Measurements from ENCODE around the gene THADA. TPM values are rescaled to one million over a fixed set of nuclear protein-coding genes. Genes with fewer than 3 reads are reported as not detected.
"Not testable (repeated sequence)": the region's sequence is repeated elsewhere in the genome, so short reads cannot be mapped to it uniquely, and the experiment has no call there.

The THADA gene
- total and polyA plus RNA-seq, 3 experiments from 2014 or later, result 12.2 to 48.7 (median 45.8) TPM

- Mint-ChIP-seq H3K36me3 (peaks cover 21 to 60% (median 23%) of the 10 kb centered on the region in 3 donors), H3K4me3 (no peak overlapping the region), H3K9me3 (peaks cover 0 to 6% (median 2%) of the 10 kb centered on the region in 5 donors), H3K27me3 (no peaks in the 10 kb centered on the region), H3K4me1 (peaks cover 4 to 8% (median 6%) of the 10 kb centered on the region in 3 donors), H3K27ac (peak overlapping the region in 1 of 8 donors; percentile 18)
- H3K4me1 ChIP-seq (ENCODE audit: insufficient read depth, low read length), result no peaks in the 10 kb centered on the region
- no peaks in the 10 kb centered on the region for H3K36me3 ChIP-seq (ENCODE audit: insufficient read depth, low read length)
- no peak overlapping the region for H3K27ac ChIP-seq (ENCODE audit: low read depth, low read length)
- DNase-seq, result no peak
- H3K9me3 ChIP-seq (ENCODE audit: low read length), result no peaks in the 10 kb centered on the region
- ChIA-PET POLR2A (no interaction called here), CTCF (no interaction called here)
- no peak overlapping the region for H3K4me3 ChIP-seq (ENCODE audit: low read length)
- no peaks in the 10 kb centered on the region for H3K27me3 ChIP-seq (ENCODE audit: insufficient read depth, low read length, poor library complexity, severe bottlenecking)
Observed at GRCh38 chr2:43448011-43448821, 147.6 kb downstream of the THADA start.

DNA sequence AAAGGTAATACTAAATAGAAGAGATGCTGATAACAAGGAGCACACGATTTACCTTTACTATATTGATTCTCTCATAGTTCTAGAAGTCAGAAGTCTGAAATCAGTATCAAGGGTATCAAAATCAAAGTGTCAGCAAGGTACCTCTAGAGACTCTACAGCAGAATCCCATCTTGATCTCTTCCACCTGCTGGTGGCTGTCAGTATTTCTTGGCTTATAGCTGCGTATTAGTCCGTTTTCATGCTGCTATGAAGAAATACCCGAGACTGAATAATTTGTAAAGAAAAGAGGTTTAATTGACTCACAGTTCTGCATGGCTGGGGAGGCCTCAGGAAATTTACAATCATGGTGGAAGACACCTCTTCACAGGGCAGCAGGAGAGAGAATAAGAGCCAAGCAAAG is 149.1 kb downstream of the THADA start:
- H3K4me1 ChIP-seq (ENCODE audit: insufficient read depth, low read length); POLR2A ChIA-PET; H3K9me3 ChIP-seq (ENCODE audit: low read length); H3K4me3 Mint-ChIP-seq; H3K27me3 Mint-ChIP-seq; H3K27ac Mint-ChIP-seq; H3K27me3 ChIP-seq (ENCODE audit: insufficient read depth, low read length, poor library complexity, severe bottlenecking); DNase-seq; H3K27ac ChIP-seq (ENCODE audit: low read depth, low read length); CTCF ChIA-PET; H3K36me3 ChIP-seq (ENCODE audit: insufficient read depth, low read length); H3K4me3 ChIP-seq (ENCODE audit: low read length); H3K9me3 Mint-ChIP-seq: not testable (repeated sequence)
- Mint-ChIP-seq H3K4me1 (peaks cover 6 to 11% (median 10%) of the 10 kb centered on the region in 3 donors), H3K36me3 (peaks cover 12 to 59% (median 27%) of the 10 kb centered on the region in 3 donors)

GRCh38 chr2:43445781-43446180 is 150.1 kb downstream of the THADA start:
- peaks cover 6 to 14% (median 10%) of the 10 kb centered on the region in 3 donors for H3K4me1 Mint-ChIP-seq
- no peaks in the 10 kb centered on the region for H3K9me3 ChIP-seq (ENCODE audit: low read length)
- DNase-seq, result no peak
- H3K36me3 ChIP-seq (ENCODE audit: insufficient read depth, low read length), result no peaks in the 10 kb centered on the region
- H3K27ac ChIP-seq (ENCODE audit: low read depth, low read length), result no peak overlapping the region
- H3K4me3 ChIP-seq (ENCODE audit: low read length), result no peak overlapping the region
- ChIA-PET CTCF (no interaction called here), POLR2A (no interaction called here)
- H3K4me3 Mint-ChIP-seq, result no peak overlapping the region
- H3K27me3 ChIP-seq (ENCODE audit: insufficient read depth, low read length, poor library complexity, severe bottlenecking), result no peaks in the 10 kb centered on the region
- H3K4me1 ChIP-seq (ENCODE audit: insufficient read depth, low read length), result no peaks in the 10 kb centered on the region
- peaks cover 0 to 4% (median 0%) of the 10 kb centered on the region in 5 donors for H3K9me3 Mint-ChIP-seq
- H3K27me3 Mint-ChIP-seq, result no peaks in the 10 kb centered on the region
- peak overlapping the region in 1 of 8 donors; percentile 23 for H3K27ac Mint-ChIP-seq
- peaks cover 3 to 53% (median 28%) of the 10 kb centered on the region in 3 donors for H3K36me3 Mint-ChIP-seq

DNA sequence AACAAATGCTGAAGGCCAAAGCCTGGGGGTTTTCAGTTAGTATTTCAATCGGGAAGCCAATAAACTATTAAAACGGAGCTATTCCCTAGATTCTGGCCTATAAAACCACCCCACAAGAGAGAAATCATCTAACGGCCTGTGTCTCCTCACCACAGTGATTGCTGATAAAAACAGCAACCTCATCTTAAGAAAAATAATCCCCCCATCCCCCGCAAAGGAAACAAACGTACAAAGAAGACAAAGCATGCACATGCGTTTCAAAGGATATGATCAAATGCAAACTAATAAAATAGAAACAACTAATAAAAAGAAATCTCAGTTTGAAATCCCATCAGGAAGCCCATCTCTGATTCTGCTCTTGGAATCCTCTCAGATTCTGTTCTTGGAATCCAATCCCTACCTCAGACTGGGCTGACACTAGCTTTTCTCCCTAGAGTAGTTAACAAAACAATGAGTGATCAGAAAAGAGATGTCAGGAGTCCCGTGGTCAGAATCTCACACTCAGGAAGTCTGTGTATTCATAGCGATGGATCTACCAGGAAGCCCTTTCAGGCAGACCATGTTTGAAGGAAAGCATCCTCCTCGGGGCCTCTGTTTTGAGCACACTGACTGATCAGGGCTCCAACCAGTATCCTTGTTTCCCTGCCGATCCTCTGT is 150.7 kb downstream of the THADA start:
- H3K4me1 Mint-ChIP-seq, result peaks cover 6 to 14% (median 11%) of the 10 kb centered on the region in 3 donors
- H3K36me3 Mint-ChIP-seq, result peaks cover 0 to 47% (median 25%) of the 10 kb centered on the region in 3 donors
- H3K27ac ChIP-seq (ENCODE audit: low read depth, low read length), result no peak overlapping the region
- ChIA-PET CTCF (no interaction called here), POLR2A (no interaction called here)
- H3K4me3 ChIP-seq (ENCODE audit: low read length), result no peak overlapping the region
- H3K9me3 Mint-ChIP-seq, result no peaks in the 10 kb centered on the region
- no peak overlapping the region for H3K4me3 Mint-ChIP-seq
- H3K27ac Mint-ChIP-seq, result peak overlapping the region in 1 of 8 donors; percentile 23
- no peaks in the 10 kb centered on the region for H3K27me3 Mint-ChIP-seq
- DNase-seq, result no peak
- H3K9me3 ChIP-seq (ENCODE audit: low read length), result no peaks in the 10 kb centered on the region
- H3K36me3 ChIP-seq (ENCODE audit: insufficient read depth, low read length), result no peaks in the 10 kb centered on the region
- no peaks in the 10 kb centered on the region for H3K27me3 ChIP-seq (ENCODE audit: insufficient read depth, low read length, poor library complexity, severe bottlenecking)
- no peaks in the 10 kb centered on the region for H3K4me1 ChIP-seq (ENCODE audit: insufficient read depth, low read length)

DNA sequence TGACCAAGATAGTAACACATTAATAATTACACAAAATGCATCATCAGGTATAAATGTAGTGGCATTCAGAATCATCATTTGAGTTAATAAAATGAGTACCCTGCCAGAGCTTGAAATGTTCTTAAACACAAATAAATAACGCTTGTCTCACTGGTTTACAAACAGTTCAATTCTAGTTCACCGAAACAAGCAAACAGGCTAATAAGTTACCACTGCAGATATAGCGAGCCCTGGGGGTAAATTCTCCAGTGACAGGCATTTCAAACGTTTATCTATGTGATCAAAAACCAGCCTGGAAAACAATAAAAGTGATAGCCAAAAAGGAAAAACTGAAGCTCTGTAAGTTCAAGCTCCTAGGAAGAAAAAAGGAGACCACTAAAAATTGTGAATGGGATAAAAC is 152.6 kb downstream of the THADA start:
- ChIA-PET CTCF (interaction anchor here (0.6 kb wide), 1 partner anchor 131 kb away, joined by 3 read pairs; no protein-coding TSS in a partner anchor), POLR2A (no interaction called here)
- Mint-ChIP-seq H3K9me3 (no peaks in the 10 kb centered on the region), H3K36me3 (peaks cover 0 to 39% (median 25%) of the 10 kb centered on the region in 3 donors), H3K27ac (no peak overlapping the region), H3K4me3 (no peak overlapping the region), H3K27me3 (no peaks in the 10 kb centered on the region), H3K4me1 (peaks cover 0 to 17% (median 14%) of the 10 kb centered on the region in 3 donors)
- Histone ChIP-seq H3K27me3 (ENCODE audit: insufficient read depth, low read length, poor library complexity, severe bottlenecking) (no peaks in the 10 kb centered on the region), H3K27ac (ENCODE audit: low read depth, low read length) (no peak overlapping the region), H3K4me3 (ENCODE audit: low read length) (no peak overlapping the region), H3K4me1 (ENCODE audit: insufficient read depth, low read length) (no peaks in the 10 kb centered on the region), H3K36me3 (ENCODE audit: insufficient read depth, low read length) (no peaks in the 10 kb centered on the region), H3K9me3 (ENCODE audit: low read length) (no peaks in the 10 kb centered on the region)
- no peak for DNase-seq

DNA sequence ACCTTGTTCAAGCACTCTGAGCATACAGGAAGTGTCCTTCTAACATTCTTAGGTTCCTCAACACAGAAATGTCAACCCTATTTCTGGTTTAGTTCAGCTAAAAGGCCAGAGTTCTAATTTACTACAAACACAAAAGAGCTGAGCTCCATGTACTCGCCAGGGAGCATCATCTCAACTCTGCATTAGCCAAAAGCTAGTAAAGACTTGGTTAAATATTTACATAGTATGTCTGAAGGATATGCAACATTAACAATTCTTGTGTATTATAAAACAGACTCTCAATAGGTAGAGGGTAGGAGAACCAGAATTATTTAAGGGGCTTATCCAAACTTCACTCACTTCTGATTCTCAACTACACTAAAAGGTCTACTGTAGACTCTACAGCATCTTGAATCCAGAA is 154.6 kb downstream of the THADA start:
- Histone ChIP-seq H3K27ac (ENCODE audit: low read depth, low read length) (no peak overlapping the region), H3K36me3 (ENCODE audit: insufficient read depth, low read length) (no peaks in the 10 kb centered on the region), H3K9me3 (ENCODE audit: low read length) (no peaks in the 10 kb centered on the region), H3K27me3 (ENCODE audit: insufficient read depth, low read length, poor library complexity, severe bottlenecking) (no peaks in the 10 kb centered on the region), H3K4me3 (ENCODE audit: low read length) (no peak overlapping the region), H3K4me1 (ENCODE audit: insufficient read depth, low read length) (no peaks in the 10 kb centered on the region)
- Mint-ChIP-seq H3K4me3 (no peak overlapping the region), H3K27ac (no peak overlapping the region), H3K36me3 (peaks cover 0 to 36% (median 22%) of the 10 kb centered on the region in 3 donors), H3K9me3 (no peaks in the 10 kb centered on the region), H3K27me3 (no peaks in the 10 kb centered on the region), H3K4me1 (peaks cover 0 to 17% (median 14%) of the 10 kb centered on the region in 3 donors)
- POLR2A ChIA-PET, result no interaction called here
- no peak for DNase-seq
- CTCF ChIA-PET, result interaction anchor here (1.4 kb wide), 1 partner anchor 8 kb away, joined by 3 read pairs; no protein-coding TSS in a partner anchor

GRCh38 chr2:43438858-43439655 is 156.8 kb downstream of the THADA start:
- H3K27ac Mint-ChIP-seq, result no peak overlapping the region

More at GRCh38 chr2:43438858-43439655, 156.8 kb downstream of the THADA start:
- H3K36me3 Mint-ChIP-seq, result peaks cover 0 to 30% (median 21%) of the 10 kb centered on the region in 3 donors
- Histone ChIP-seq H3K27ac (ENCODE audit: low read depth, low read length) (no peak overlapping the region), H3K4me3 (ENCODE audit: low read length) (no peak overlapping the region), H3K9me3 (ENCODE audit: low read length) (no peaks in the 10 kb centered on the region), H3K27me3 (ENCODE audit: insufficient read depth, low read length, poor library complexity, severe bottlenecking) (no peaks in the 10 kb centered on the region), H3K36me3 (ENCODE audit: insufficient read depth, low read length) (no peaks in the 10 kb centered on the region), H3K4me1 (ENCODE audit: insufficient read depth, low read length) (no peaks in the 10 kb centered on the region)
- H3K27me3 Mint-ChIP-seq, result no peaks in the 10 kb centered on the region
- CTCF ChIA-PET, result no interaction called here
- no peak for DNase-seq
- H3K9me3 Mint-ChIP-seq, result no peaks in the 10 kb centered on the region
- H3K4me3 Mint-ChIP-seq, result peak overlapping the region in 1 of 7 donors; percentile 44
- H3K4me1 Mint-ChIP-seq, result peaks cover 0 to 14% (median 9%) of the 10 kb centered on the region in 3 donors
- POLR2A ChIA-PET, result interaction anchor here (0.5 kb wide), 1 partner anchor 212 kb away, joined by 3 read pairs; the partner anchor contains the start of gene ZFP36L2

All from CD8-positive, alpha-beta memory T cell (primary cell).